ENCODE measurements around the gene AGBL2.

AGBL2 gene

GRCh38 chr11:47628026-47628425, 87.1 kb downstream of the AGBL2 start:
- Histone ChIP-seq H3F3A (ENCODE audit: control insufficient read depth, insufficient read depth) (peaks cover 3% of the 10 kb centered on the region; the same call in 1 of the 2 replicates), H3K27me3 (ENCODE audit: control insufficient read depth, low read length) (no peaks in the 10 kb centered on the region), H3K36me3 (ENCODE audit: control insufficient read depth, low read length) (peaks cover 75% of the 10 kb centered on the region), H3K9me2 (replicated peaks; ENCODE audit: control insufficient read depth, low read length) (no peaks in the 10 kb centered on the region), H3K9me3 (ENCODE audit: control insufficient read depth, insufficient read depth, low read length) (no peaks in the 10 kb centered on the region), H3K4me2 (ENCODE audit: low read length) (no peak overlapping the region), H3K79me2 (ENCODE audit: control insufficient read depth, low read length) (no peaks in the 10 kb centered on the region), H3K4me1 (ENCODE audit: control insufficient read depth, low read length) (no peaks in the 10 kb centered on the region), H4K20me1 (ENCODE audit: control insufficient read depth, insufficient read depth, low read depth, low read length) (no peaks in the 10 kb centered on the region), H3K27ac (ENCODE audit: low read depth, low read length) (no peak overlapping the region), H3K4me3 (ENCODE audit: low read length) (no peak overlapping the region)
- TF ChIP-seq EZH2phosphoT487 (IDR thresholded peaks at IDR 0.05; ENCODE audit: borderline replicate concordance, low read length) (no peak), CTCF (IDR thresholded peaks at IDR 0.05; ENCODE audit: low read depth, low read length, poor library complexity, severe bottlenecking) (no peak)

GRCh38 chr11:47626234-47626633, 88.9 kb downstream of the AGBL2 start:
- peaks cover 84% of the 10 kb centered on the region for H3K36me3 ChIP-seq (ENCODE audit: control insufficient read depth, low read length)
- H3K9me2 ChIP-seq (replicated peaks; ENCODE audit: control insufficient read depth, low read length): no peaks in the 10 kb centered on the region
- H3F3A ChIP-seq (ENCODE audit: control insufficient read depth, insufficient read depth): no peaks in the 10 kb centered on the region
- H4K20me1 ChIP-seq (ENCODE audit: control insufficient read depth, insufficient read depth, low read depth, low read length): no peaks in the 10 kb centered on the region
- no peak overlapping the region for H3K4me3 ChIP-seq (ENCODE audit: low read length)
- no peaks in the 10 kb centered on the region for H3K4me1 ChIP-seq (ENCODE audit: control insufficient read depth, low read length)
- H3K79me2 ChIP-seq (ENCODE audit: control insufficient read depth, low read length): no peaks in the 10 kb centered on the region
- H3K4me2 ChIP-seq (ENCODE audit: low read length): no peak overlapping the region
- H3K27ac ChIP-seq (ENCODE audit: low read depth, low read length): no peak overlapping the region
- TF ChIP-seq CTCF (IDR thresholded peaks at IDR 0.05; ENCODE audit: low read depth, low read length, poor library complexity, severe bottlenecking): no peak
- TF ChIP-seq EZH2phosphoT487 (IDR thresholded peaks at IDR 0.05; ENCODE audit: borderline replicate concordance, low read length): no peak
- no peaks in the 10 kb centered on the region for H3K9me3 ChIP-seq (ENCODE audit: control insufficient read depth, insufficient read depth, low read length)
- no peaks in the 10 kb centered on the region for H3K27me3 ChIP-seq (ENCODE audit: control insufficient read depth, low read length)

- H3K27me3 ChIP-seq (ENCODE audit: control insufficient read depth, low read length): no peaks in the 10 kb centered on the region
Measured at GRCh38 chr11:47620836-47621378, 94.3 kb downstream of the AGBL2 start.

More at GRCh38 chr11:47620836-47621378, 94.3 kb downstream of the AGBL2 start:
- H3K4me2 ChIP-seq (ENCODE audit: low read length): no peak overlapping the region
- no peak overlapping the region for H3K4me3 ChIP-seq (ENCODE audit: low read length)
- H3K9me2 ChIP-seq (replicated peaks; ENCODE audit: control insufficient read depth, low read length): no peaks in the 10 kb centered on the region
- H3K4me1 ChIP-seq (ENCODE audit: control insufficient read depth, low read length): no peaks in the 10 kb centered on the region
- no peak for TF ChIP-seq EZH2phosphoT487 (IDR thresholded peaks at IDR 0.05; ENCODE audit: borderline replicate concordance, low read length)
- TF ChIP-seq CTCF (IDR thresholded peaks at IDR 0.05; ENCODE audit: low read depth, low read length, poor library complexity, severe bottlenecking): no peak
- no peaks in the 10 kb centered on the region for H4K20me1 ChIP-seq (ENCODE audit: control insufficient read depth, insufficient read depth, low read depth, low read length)
- H3F3A ChIP-seq (ENCODE audit: control insufficient read depth, insufficient read depth): peaks cover 12% of the 10 kb centered on the region; the same call in 1 of the 2 replicates
- peaks cover 76% of the 10 kb centered on the region for H3K36me3 ChIP-seq (ENCODE audit: control insufficient read depth, low read length)
- no peaks in the 10 kb centered on the region for H3K79me2 ChIP-seq (ENCODE audit: control insufficient read depth, low read length)
- no peak overlapping the region for H3K27ac ChIP-seq (ENCODE audit: low read depth, low read length)
- no peaks in the 10 kb centered on the region for H3K9me3 ChIP-seq (ENCODE audit: control insufficient read depth, insufficient read depth, low read length)
